ENCODE data around the gene ATP8B4.

ATP8B4 gene

GRCh38 chr15:50119063-50120040, at the start of gene ATP8B4:
Gene ATP8B4 (minus strand): TSS chr15:50119233. CDS start chr15:50106966, 12,267 bp downstream.
- H3K4me3 ChIP-seq (ENCODE audit: low read length), result no peak within 1 kb of the TSS
- TF ChIP-seq CTCF (conservative IDR thresholded peaks at IDR 0.05; ENCODE audit: low read length), result no peak
- no peak for DNase-seq (ENCODE audit: low read depth)

DNA sequence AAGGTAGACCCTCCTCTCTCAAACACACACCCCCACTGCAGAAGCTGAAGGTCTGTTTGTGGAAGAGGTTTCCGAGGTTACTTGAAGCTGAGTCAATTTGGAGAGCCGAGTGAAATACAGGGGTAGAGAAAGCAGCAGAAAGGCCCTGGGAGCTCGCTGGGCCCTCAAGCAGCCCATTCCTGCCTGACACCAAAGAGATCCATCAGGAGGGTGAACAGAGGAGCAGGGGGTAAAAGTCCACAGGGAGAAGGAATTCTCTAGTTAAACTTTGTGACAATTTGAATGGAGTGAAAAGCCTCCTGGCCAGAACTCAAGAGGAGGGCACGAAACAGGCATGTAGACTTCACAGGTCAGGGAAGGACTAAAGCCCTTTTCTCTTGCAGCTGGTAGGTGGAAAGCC, 49.3 kb upstream of the ATP8B4 start:
- H3K4me3 ChIP-seq (ENCODE audit: low read length), result no peak overlapping the region
- no peak for TF ChIP-seq CTCF (conservative IDR thresholded peaks at IDR 0.05; ENCODE audit: low read length)
- no peak for DNase-seq (ENCODE audit: low read depth)

DNA sequence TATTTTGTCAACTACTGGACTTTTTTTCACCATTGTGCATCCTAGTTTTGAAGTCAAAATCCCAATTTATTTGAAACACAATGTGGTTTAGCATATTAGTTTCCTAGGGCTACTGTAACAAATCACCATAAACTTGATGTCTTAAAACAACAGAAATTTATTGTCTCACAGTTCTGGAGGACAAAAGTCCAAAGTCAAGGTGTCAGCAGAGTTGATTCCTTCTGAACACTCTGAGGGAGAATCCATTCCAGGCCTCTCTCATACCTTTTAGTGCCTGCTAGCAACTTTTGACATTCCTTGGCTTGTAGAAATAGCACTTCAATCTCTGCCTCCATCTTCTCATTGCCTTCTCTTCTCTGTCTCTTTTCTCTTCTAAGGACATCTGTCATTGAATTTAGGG, 48.1 kb upstream of the ATP8B4 start:
- no peak for TF ChIP-seq CTCF (conservative IDR thresholded peaks at IDR 0.05; ENCODE audit: low read length)
- no peak for DNase-seq (ENCODE audit: low read depth)
- H3K4me3 ChIP-seq (ENCODE audit: low read length), result no peak overlapping the region

- peak; percentile 64 for DNase-seq (ENCODE audit: low read depth)
- 0 out of 2 replicates have a peak, but pooled peaks have one; percentile 6 for TF ChIP-seq CTCF (conservative IDR thresholded peaks at IDR 0.05; ENCODE audit: low read length)
Observed at GRCh38 chr15:50166216-50166615, 47.2 kb upstream of the ATP8B4 start.

DNA sequence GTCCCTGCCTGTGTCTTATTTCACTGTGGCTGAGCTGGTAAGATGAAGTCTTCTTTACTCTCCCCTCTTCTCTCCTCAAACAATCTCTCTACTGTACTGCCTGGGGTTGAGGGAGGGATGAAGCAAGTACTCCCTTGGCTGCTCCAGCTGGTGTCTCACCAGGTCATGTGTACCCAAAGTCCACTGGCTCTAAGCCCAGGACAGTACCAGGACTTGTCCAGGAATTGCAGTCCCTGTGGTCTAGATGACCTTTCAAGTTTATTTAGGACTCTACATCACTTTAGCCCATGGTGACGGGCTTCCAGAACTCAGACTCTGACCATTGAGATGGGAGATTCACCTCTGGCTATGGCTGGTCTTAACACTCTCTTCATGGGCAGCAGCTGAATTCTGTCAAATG, 45.4 kb upstream of the ATP8B4 start:
- TF ChIP-seq CTCF (conservative IDR thresholded peaks at IDR 0.05; ENCODE audit: low read length), result no peak
- H3K4me3 ChIP-seq (ENCODE audit: low read length), result no peak overlapping the region
- DNase-seq (ENCODE audit: low read depth), result peak; percentile 35

More at GRCh38 chr15:50166216-50166615, 47.2 kb upstream of the ATP8B4 start:
- H3K4me3 ChIP-seq (ENCODE audit: low read length), result no peak overlapping the region

- H3K4me3 ChIP-seq (ENCODE audit: low read length), result no peak overlapping the region
- no peak for DNase-seq (ENCODE audit: low read depth)
- no peak for TF ChIP-seq CTCF (conservative IDR thresholded peaks at IDR 0.05; ENCODE audit: low read length)
Observed at GRCh38 chr15:50163719-50164410, 44.8 kb upstream of the ATP8B4 start.

Measured in AG10803 (cell line).